K562 (cell line): Measurements from ENCODE around the gene FIBP. TPM values are rescaled to one million over a fixed set of nuclear protein-coding genes. Genes with fewer than 3 reads are reported as not detected.

Experiments used
- ATF7 ChIP-seq: fragments of 450-650 bp; IDR thresholded peaks from 2 replicates; pipeline ENCODE4 v1.7.1; 2014; ENCODE audit warnings: mild to moderate bottlenecking, moderate library complexity
- CBX1 ChIP-seq: sonication (generic); IDR thresholded peaks from 2 replicates; pipeline ENCODE4 v1.6.1; 2016; ENCODE audit warnings: antibody characterized with exemption, low read depth, mild to moderate bottlenecking
- DACH1 ChIP-seq: fragments of 450-650 bp; IDR thresholded peaks from 2 replicates; pipeline ENCODE4 v1.6.1; 2018; ENCODE audit not compliant: partially characterized antibody
- GABPB1 ChIP-seq: sonication (generic); formaldehyde crosslinking; IDR thresholded peaks from 2 replicates; pipeline ENCODE4 v1.8.0; 2022; ENCODE audit warnings: mild to moderate bottlenecking, missing genetic modification reagents
- HCFC1 ChIP-seq: IDR thresholded peaks from 2 replicates; pipeline ENCODE4 v1.6.1; 2012; ENCODE audit warnings: low read depth, low read length, improper control_type of control experiment
- HDAC6 ChIP-seq: IDR thresholded peaks from 2 replicates; pipeline ENCODE4 v1.6.1; 2012; ENCODE audit warnings: low read depth, mild to moderate bottlenecking, control low read depth, inconsistent platforms, low read length, moderate library complexity
- KDM4B ChIP-seq, 2 experiments: fragments of 450-650 bp in 1 of 2; sonication (generic) in 1 of 2; IDR thresholded peaks; 2 replicates each; pipeline ENCODE4 v1.6.1; 2016 to 2017; ENCODE audit warnings: borderline replicate concordance in 2 of 2, antibody characterized with exemption in 1 of 2, low read depth in 1 of 2, mild to moderate bottlenecking in 1 of 2
- KHSRP ChIP-seq: fragments of 450-650 bp; IDR thresholded peaks from 2 replicates; pipeline ENCODE4 v1.6.1; 2017
- KLF16 ChIP-seq: IDR thresholded peaks from 2 replicates; pipeline ENCODE4 v1.6.1; 2016; ENCODE audit warnings: antibody characterized with exemption
- MTF1 ChIP-seq: fragments of 250-450 bp; sonication (Bioruptor Pico); IDR thresholded peaks from 2 replicates; pipeline ENCODE4 v1.9.0; 2021; ENCODE audit warnings: moderate library complexity, mild to moderate bottlenecking, inconsistent platforms, borderline replicate concordance
- ZNF507 ChIP-seq: conservative IDR thresholded peaks from 2 replicates; pipeline ENCODE4 v1.6.1; 2017; ENCODE audit warnings: missing genetic modification characterization, missing compliant biosample characterization
- ZNF707 ChIP-seq: fragments of 250-450 bp; sonication (Bioruptor Pico); conservative IDR thresholded peaks from 2 replicates; pipeline ENCODE4 v1.8.0; 2022; ENCODE audit warnings: inconsistent platforms, mild to moderate bottlenecking, moderate library complexity
- polyA plus RNA-seq, 8 experiments: library from polyadenylated mRNA; depleted of rRNA in 4 of 8; stranded (reverse) in 5 of 8; unstranded in 3 of 8; fragments of >200 nt; fragmentation: Nextera tagmentation in 2 of 8; fragmentation: Illumina TruSeq in 1 of 8; extraction: Ambion mirVana in 2 of 8; extraction: Trizol in 1 of 8; gene quantifications; 2 replicates each; pipeline versions ENCODE4 v1.2.1 to v1.2.3, GENCODE V29; 2011 to 2014; ENCODE audit warnings: inconsistent platforms in 1 of 8, missing spikeins in 1 of 8
- total RNA-seq, 7 experiments: library from RNA; depleted of rRNA in 6 of 7; stranded (reverse); fragments of >200 nt in 6 of 7; fragmentation: Illumina TruSeq in 2 of 7; extraction: Trizol in 2 of 7; gene quantifications; 2 replicates each; pipeline versions ENCODE4 v1.2.1 to v1.2.3, GENCODE V29; 2011 to 2021; ENCODE audit warnings: low replicate concordance in 1 of 7
- TF ChIP-seq, protein P1 (sequence below): fragments of 450-650 bp; IDR thresholded peaks from 2 replicates; pipeline ENCODE4 v1.6.1; 2017; ENCODE audit warnings: antibody characterized with exemption, mild to moderate bottlenecking
- TF ChIP-seq, protein P2 (sequence below): fragments of 250-450 bp; sonication (Bioruptor Pico); IDR thresholded peaks from 2 replicates; pipeline ENCODE4 v1.4.0; 2020; ENCODE audit warnings: mild to moderate bottlenecking, moderate library complexity
- TF ChIP-seq, protein P3 (sequence below): fragments of 450-650 bp; formaldehyde crosslinking; IDR thresholded peaks from 2 replicates; pipeline ENCODE4 v1.4.0; 2022; ENCODE audit warnings: mild to moderate bottlenecking, moderate library complexity
- TF ChIP-seq, protein P4 (sequence below), 2 experiments: fragments of 450-650 bp; IDR thresholded peaks; 2 replicates each; pipeline ENCODE4 v1.6.1; 2016
- TF ChIP-seq, protein P5 (sequence below): sonication (generic); formaldehyde crosslinking; IDR thresholded peaks from 2 replicates; pipeline ENCODE4 v1.8.1; 2023; ENCODE audit warnings: mild to moderate bottlenecking, missing genetic modification reagents, moderate library complexity

Gene FIBP
- total and polyA plus RNA-seq, 9 of the 15 experiments (the other 6 are each of a cell fraction or from before 2014, with no cell fraction given) = 41.2 to 79.2 (median 48.6) TPM

DNA sequence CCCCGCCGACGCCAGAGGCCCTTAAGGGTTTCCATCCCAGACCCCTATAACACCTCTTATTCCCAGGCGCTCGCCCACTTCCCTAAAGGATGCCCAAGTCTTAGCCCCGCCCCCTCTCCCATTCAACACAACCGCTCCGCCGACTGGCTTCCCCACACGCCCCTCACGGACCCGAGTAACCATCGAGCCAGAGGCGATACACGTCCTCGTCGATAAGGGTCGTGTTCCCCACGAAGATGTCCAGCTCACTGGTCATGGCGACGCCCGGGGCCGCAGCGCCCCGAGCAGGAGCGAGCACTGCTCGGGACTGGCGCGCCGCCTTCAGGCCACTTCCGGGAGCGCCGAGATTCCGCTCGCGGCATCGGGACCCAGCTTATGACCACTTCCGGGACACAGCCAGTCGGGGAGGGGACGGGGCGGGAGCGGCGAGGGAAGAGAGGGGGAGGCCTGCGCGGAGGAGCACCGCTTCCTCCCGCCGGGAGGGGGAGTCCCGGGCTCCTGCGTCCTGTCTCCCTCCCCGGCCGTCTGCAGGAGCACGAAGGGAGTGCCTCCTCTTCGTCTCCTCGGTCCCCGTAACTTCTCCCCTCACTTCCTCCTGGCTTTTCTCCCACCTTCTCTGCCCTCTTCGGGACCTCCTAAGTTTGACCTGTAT, at the start of gene FIBP (continued):
- TF ChIP-seq, protein P1, sequence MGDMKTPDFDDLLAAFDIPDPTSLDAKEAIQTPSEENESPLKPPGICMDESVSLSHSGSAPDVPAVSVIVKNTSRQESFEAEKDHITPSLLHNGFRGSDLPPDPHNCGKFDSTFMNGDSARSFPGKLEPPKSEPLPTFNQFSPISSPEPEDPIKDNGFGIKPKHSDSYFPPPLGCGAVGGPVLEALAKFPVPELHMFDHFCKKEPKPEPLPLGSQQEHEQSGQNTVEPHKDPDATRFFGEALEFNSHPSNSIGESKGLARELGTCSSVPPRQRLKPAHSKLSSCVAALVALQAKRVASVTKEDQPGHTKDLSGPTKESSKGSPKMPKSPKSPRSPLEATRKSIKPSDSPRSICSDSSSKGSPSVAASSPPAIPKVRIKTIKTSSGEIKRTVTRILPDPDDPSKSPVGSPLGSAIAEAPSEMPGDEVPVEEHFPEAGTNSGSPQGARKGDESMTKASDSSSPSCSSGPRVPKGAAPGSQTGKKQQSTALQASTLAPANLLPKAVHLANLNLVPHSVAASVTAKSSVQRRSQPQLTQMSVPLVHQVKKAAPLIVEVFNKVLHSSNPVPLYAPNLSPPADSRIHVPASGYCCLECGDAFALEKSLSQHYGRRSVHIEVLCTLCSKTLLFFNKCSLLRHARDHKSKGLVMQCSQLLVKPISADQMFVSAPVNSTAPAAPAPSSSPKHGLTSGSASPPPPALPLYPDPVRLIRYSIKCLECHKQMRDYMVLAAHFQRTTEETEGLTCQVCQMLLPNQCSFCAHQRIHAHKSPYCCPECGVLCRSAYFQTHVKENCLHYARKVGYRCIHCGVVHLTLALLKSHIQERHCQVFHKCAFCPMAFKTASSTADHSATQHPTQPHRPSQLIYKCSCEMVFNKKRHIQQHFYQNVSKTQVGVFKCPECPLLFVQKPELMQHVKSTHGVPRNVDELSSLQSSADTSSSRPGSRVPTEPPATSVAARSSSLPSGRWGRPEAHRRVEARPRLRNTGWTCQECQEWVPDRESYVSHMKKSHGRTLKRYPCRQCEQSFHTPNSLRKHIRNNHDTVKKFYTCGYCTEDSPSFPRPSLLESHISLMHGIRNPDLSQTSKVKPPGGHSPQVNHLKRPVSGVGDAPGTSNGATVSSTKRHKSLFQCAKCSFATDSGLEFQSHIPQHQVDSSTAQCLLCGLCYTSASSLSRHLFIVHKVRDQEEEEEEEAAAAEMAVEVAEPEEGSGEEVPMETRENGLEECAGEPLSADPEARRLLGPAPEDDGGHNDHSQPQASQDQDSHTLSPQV = 0 out of 2 replicates have a peak, but pooled peaks have one; percentile 45
- TF ChIP-seq, protein P2, sequence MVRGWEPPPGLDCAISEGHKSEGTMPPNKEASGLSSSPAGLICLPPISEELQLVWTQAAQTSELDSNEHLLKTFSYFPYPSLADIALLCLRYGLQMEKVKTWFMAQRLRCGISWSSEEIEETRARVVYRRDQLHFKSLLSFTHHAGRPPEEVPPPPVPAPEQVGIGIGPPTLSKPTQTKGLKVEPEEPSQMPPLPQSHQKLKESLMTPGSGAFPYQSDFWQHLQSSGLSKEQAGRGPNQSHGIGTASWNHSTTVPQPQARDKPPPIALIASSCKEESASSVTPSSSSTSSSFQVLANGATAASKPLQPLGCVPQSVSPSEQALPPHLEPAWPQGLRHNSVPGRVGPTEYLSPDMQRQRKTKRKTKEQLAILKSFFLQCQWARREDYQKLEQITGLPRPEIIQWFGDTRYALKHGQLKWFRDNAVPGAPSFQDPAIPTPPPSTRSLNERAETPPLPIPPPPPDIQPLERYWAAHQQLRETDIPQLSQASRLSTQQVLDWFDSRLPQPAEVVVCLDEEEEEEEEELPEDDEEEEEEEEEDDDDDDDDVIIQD (CRISPR knock-in tag) = no peak
- TF ChIP-seq DACH1 (no peak), MTF1 (CRISPR knock-in tag) (no peak), HCFC1 (peak; percentile 79), ZNF707 (no peak), KLF16 (no peak), KDM4B (IDR thresholded peaks at IDR 0.05; ENCODE audit: borderline replicate concordance in 2 of 2, low read depth in 1 of 2) (peak in 1 of 2 experiments; percentile 82; a peak in 2 of 4 replicates), GABPB1 (CRISPR knock-in tag) (peak; percentile 98), ZNF507 (tag) (no peak), ATF7 (peak; percentile 88), KHSRP (no peak), HDAC6 (no peak), CBX1 (peak; percentile 75)
- TF ChIP-seq, protein P3, sequence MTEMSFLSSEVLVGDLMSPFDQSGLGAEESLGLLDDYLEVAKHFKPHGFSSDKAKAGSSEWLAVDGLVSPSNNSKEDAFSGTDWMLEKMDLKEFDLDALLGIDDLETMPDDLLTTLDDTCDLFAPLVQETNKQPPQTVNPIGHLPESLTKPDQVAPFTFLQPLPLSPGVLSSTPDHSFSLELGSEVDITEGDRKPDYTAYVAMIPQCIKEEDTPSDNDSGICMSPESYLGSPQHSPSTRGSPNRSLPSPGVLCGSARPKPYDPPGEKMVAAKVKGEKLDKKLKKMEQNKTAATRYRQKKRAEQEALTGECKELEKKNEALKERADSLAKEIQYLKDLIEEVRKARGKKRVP (CRISPR knock-in tag) = 0 out of 2 replicates have a peak, but pooled peaks have one; percentile 15
- TF ChIP-seq, protein P4, sequence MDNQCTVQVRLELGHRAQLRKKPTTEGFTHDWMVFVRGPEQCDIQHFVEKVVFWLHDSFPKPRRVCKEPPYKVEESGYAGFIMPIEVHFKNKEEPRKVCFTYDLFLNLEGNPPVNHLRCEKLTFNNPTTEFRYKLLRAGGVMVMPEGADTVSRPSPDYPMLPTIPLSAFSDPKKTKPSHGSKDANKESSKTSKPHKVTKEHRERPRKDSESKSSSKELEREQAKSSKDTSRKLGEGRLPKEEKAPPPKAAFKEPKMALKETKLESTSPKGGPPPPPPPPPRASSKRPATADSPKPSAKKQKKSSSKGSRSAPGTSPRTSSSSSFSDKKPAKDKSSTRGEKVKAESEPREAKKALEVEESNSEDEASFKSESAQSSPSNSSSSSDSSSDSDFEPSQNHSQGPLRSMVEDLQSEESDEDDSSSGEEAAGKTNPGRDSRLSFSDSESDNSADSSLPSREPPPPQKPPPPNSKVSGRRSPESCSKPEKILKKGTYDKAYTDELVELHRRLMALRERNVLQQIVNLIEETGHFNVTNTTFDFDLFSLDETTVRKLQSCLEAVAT (IDR thresholded peaks at IDR 0.05) = peak in 1 of 2 experiments; percentile 82; a peak in 1 of 4 replicates
- TF ChIP-seq, protein P5, sequence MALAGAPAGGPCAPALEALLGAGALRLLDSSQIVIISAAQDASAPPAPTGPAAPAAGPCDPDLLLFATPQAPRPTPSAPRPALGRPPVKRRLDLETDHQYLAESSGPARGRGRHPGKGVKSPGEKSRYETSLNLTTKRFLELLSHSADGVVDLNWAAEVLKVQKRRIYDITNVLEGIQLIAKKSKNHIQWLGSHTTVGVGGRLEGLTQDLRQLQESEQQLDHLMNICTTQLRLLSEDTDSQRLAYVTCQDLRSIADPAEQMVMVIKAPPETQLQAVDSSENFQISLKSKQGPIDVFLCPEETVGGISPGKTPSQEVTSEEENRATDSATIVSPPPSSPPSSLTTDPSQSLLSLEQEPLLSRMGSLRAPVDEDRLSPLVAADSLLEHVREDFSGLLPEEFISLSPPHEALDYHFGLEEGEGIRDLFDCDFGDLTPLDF (CRISPR knock-in tag) = no peak
